HK-2 (cell line): Measurements from ENCODE around the gene ATG10.

Experiments used
- DNase-seq: peaks from one replicate; pipeline ENCODE4 v3.0.0-alpha.2; 2018; ENCODE audit not compliant: unreplicated experiment

The ATG10 gene

GRCh38 chr5:82276800-82277612 is 305.2 kb downstream of the ATG10 start:
- no peak for DNase-seq

GRCh38 chr5:82277613-82277986 is 305.8 kb downstream of the ATG10 start:
- no peak for DNase-seq

GRCh38 chr5:82277987-82278710 is 306.3 kb downstream of the ATG10 start, which contains the start of gene RPS23:
Gene RPS23, minus strand, starts transcription at chr5:82278354. Its CDS starts 31 bp downstream, at chr5:82278323.
- peak; percentile 84 for DNase-seq

- DNase-seq: no peak
Observed at GRCh38 chr5:82278711-82279370, 307.0 kb downstream of the ATG10 start.

- no peak for DNase-seq
Observed at GRCh38 chr5:82283893-82284292, 312.1 kb downstream of the ATG10 start.

GRCh38 chr5:82285206-82285605 is 313.4 kb downstream of the ATG10 start:
- no peak for DNase-seq

DNA sequence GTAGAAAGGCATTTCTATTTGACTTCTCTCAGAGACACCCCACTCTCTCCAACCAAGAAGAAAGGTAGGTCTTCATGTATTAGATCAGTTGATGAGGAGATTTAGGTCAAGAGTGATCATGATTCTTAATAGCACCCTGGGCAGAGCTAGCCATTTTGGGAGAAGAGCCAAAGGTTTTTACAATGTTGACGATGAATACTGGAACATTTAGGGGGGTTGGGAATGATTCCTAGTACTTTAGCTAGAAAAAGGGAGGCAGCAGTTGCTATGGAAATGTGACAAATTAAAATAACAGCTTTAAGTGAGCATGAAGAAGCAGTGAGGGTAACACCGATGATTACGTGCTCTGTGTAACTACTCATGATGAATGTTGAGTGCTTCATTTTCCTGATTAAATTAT is 315.8 kb downstream of the ATG10 start:
- DNase-seq: no peak

- no peak for DNase-seq
Observed at GRCh38 chr5:82290005-82290404, 318.2 kb downstream of the ATG10 start.

DNA sequence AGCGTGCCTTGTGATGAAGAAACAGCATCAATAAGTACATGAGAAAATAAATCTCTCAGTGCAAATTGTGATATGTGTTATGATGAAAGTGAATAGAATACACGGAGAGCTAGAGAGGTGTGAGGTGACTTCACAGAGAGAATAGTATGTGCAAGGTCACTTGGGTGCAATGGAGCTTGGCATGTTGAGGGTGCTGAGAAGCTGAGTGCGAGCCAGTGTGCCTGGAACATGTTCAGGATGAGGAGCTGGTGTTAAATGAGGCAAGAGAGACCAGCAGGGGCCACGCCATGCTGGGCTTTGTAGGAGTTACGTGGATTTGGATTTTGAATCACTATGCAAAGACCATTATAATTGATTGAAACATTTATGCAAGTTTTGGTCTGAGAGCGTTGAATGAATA is 319.1 kb downstream of the ATG10 start:
- no peak for DNase-seq

GRCh38 chr5:82291420-82291819 is 319.6 kb downstream of the ATG10 start:
- DNase-seq: no peak

DNA sequence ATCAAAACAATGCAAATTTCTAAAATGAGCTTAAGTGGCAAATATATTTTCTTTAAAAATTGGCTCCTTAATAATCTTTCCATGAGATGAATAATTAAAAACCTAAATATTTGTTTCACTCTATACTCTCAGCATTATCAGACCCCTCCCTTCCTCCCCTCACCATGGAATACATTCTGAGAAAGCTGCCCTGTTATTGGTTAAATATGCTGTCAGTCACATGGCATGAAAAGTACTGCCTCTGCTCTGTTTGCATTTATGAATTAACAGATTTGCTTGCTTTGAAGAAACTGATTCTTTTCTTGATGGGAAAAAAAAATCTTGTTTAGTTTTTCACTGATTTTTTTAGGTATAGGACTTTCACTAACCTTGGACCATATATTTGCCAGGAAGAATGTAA is 323.3 kb downstream of the ATG10 start:
- DNase-seq: no peak

DNA sequence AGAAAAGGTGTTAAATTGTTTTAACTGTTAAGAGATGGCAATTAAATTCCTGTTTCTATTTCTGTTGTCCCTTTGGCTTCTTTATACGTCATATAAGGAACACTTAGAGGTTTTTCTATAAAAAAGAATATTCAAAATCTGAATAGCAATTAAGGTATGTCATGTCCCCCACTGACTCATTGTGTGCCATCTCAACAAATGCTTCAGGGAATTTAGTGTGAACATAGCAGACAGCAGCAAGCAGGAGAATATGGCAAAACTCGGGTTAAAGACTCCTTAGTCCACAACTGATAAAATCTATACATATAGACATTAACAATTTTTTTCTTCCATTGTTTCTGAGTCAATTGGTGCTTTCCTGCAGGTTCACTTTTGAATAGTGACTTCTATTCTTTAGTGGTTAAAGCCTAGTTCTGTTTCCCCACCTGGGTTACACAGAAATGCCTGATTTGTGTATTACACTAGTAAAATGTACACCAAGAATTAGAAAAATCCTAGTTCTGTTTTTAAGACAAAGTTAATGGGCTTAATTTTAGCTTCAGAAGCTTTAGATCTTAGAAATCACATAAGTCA is 324.2 kb downstream of the ATG10 start:
- no peak for DNase-seq

DNA sequence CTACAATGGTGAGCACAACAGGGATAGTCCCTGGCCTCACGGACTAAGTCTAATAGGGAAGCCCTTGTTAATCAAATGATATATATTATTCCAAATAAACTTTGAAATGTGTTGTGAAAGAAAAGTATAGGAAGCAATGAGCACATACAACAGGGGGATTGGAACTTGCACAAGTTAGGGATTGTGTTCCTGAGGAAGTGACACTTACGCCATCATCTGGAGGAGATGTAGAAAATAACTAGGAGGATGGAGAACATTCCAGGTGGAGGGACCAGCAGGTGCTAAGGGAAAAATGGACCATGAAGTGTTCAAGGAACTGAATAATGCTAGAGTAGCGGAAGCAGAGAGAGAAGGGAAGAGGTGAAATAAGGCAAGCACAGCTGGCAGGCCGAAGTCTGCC is 325.1 kb downstream of the ATG10 start:
- no peak for DNase-seq

- DNase-seq: no peak
Observed at GRCh38 chr5:82297711-82298110, 325.9 kb downstream of the ATG10 start.

DNA sequence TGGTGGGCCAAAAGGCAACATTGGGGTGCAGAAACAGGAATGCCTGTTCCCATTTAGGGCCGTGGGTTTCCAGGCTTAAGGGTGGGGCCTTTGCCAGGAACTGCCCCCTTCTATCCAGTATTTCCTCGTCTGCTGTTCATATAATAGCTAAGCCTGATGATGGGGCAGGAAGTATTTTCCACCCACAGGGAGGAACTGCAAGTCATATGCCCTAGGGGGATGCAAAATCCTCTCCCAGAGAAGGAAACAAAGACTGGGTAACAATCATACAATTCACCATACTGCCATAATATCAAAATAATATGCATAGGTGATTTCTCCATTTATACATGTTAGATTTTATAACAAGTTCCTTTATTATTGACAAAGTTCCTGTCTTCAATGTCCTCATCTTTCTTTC is 326.8 kb downstream of the ATG10 start:
- DNase-seq: no peak

- no peak for DNase-seq
Observed at GRCh38 chr5:82301190-82301589, 329.4 kb downstream of the ATG10 start.
